Measurements from ENCODE around the gene CDY2B.
"Not testable (repeated sequence)": the region's sequence is repeated elsewhere in the genome, so short reads cannot be mapped to it uniquely, and the experiment has no call there.

The CDY2B gene, protein sequence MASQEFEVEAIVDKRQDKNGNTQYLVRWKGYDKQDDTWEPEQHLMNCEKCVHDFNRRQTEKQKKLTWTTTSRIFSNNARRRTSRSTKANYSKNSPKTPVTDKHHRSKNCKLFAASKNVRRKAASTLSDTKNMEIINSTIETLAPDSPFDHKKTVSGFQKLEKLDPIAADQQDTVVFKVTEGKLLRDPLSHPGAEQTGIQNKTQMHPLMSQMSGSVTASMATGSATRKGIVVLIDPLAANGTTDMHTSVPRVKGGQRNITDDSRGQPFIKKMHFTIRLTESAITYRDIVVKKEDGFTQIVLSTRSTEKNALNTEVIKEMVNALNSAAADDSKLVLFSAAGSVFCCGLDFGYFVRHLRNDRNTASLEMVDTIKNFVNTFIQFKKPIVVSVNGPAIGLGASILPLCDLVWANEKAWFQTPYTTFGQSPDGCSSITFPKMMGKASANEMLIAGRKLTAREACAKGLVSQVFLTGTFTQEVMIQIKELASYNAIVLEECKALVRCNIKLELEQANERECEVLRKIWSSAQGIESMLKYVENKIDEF

DNA sequence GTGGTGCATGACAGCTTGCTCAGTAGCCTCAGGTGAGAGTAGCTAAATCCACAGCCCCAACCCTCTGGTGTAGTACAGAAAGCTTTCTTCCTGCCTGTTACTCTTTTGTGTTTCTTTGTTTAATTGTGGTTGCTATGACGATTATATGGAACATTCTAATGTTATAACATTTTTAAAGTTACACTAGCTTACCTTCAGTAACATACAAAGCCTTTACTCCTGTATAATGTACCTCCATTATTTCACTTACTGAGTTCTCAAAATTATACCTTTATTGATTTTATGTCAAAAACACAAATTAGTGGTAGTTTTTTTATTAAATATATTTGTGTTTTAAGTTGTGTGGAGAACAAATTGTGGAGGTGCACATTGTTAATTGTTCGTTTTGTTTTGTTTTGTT lies at the start of gene CDY2B:
TSS of gene CDY2B (minus strand) at position 101 of the 400 bp plus-strand sequence. CDS start 328 bp downstream, outside the sequence.
- not testable (repeated sequence) for H3K4me3 ChIP-seq (ENCODE audit: low read depth, low read length); DNase-seq (ENCODE audit: low read depth)

DNA sequence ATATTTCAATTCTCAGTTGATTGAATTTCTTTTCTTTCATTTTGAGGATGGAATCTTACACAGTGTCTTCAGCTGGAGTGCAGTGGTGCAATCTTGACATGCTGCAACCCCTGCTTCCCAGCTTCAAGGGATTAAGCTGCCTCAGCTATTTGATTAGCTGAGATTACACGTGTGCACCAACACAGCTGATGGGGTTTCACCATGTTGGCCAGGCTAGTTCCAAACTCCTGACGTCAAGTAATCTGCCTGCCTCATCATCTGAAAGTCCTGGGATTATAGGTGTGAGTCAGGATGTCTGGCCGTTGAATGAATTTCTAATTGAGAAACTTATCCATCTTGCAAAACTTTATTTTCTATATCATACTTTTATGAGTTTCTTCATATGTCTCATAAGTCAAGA lies 28.0 kb upstream of the CDY2B start:
- DNase-seq (ENCODE audit: low read depth); H3K4me3 ChIP-seq (ENCODE audit: low read depth, low read length): not testable (repeated sequence)

DNA sequence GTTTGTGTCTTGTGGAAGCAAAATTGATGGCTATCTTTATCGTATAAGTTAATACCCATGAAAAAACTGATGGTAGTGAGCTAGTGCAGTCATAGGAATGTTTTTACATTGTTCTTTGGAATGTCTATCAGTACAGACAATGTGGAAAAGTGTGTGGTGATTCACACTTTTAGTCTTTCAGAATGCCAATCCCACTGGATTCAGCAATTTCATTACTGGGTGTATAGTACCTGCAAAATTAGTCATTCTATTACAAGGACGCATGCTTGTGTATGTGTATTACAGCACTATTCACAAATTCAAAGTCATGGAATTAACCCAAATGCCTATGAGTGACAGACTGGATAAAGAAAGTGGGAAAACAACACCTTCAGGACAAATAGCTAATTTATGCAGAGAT lies 27.3 kb upstream of the CDY2B start:
- DNase-seq (ENCODE audit: low read depth): not testable (repeated sequence)

DNA sequence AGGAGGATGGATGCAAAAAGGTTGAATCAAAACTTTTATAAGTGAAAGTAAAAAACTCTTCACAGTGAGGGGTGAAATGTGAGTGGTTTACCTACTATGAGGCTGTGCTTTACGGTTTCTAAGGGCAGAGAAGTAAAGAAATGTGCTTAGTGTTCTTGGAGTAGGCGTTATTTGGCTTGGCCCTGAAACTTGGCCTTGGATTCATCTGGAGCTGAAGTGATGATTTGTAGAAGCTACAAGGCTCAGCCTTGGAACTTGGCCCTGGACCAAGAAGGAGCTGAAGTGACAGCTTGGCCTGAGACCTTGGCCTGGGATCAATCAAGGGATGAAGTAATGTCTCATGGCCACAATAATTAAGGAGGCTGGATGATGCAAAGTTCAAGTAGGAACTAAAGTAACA lies 1.7 kb upstream of the CDY2B start:
- DNase-seq (ENCODE audit: low read depth); H3K4me3 ChIP-seq (ENCODE audit: low read depth, low read length): not testable (repeated sequence)

More for the DNA sequence above, 27.3 kb upstream of the CDY2B start:
- H3K4me3 ChIP-seq (ENCODE audit: low read depth, low read length): not testable (repeated sequence)

DNA sequence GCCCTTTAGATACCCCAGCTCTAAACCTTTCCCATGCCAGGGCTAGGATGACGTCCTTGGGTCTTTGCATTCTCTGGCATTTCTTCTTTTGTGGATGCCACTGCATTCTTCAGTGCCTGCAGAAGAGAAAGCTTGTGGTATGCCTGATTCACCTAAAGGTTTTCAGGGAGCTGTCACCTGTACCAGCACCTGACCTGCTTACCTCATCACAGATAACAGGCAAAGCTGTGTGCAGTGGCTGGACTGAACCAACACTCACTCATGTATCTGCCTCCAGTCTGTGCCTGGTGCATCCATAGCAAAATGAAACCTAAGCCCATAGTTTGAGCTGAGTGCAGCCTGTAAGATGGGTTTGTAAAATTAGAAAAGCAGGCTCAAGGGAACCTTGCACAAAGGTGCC lies 3.3 kb downstream of the CDY2B start:
- H3K4me3 ChIP-seq (ENCODE audit: low read depth, low read length); DNase-seq (ENCODE audit: low read depth): not testable (repeated sequence)

DNA sequence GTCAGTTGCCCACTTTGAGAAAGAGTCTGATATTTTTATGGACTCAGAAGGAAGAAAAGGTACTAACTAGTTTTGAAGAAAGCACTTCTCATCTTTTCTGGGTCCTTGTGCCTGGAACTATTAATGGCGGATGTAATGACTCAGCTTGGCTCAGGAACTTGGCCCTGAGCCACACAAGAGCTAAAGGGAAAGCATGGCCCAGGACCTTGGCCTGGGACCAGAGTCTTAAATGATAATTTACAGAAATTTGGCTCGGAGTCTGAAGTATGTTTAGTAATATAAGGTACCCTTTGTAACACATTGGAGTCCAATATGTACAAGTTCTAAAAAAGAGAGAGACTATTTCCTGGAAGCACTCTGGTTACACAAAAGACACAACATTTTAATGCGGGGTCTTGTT lies 4.6 kb downstream of the CDY2B start:
- DNase-seq (ENCODE audit: low read depth); H3K4me3 ChIP-seq (ENCODE audit: low read depth, low read length): not testable (repeated sequence)

DNA sequence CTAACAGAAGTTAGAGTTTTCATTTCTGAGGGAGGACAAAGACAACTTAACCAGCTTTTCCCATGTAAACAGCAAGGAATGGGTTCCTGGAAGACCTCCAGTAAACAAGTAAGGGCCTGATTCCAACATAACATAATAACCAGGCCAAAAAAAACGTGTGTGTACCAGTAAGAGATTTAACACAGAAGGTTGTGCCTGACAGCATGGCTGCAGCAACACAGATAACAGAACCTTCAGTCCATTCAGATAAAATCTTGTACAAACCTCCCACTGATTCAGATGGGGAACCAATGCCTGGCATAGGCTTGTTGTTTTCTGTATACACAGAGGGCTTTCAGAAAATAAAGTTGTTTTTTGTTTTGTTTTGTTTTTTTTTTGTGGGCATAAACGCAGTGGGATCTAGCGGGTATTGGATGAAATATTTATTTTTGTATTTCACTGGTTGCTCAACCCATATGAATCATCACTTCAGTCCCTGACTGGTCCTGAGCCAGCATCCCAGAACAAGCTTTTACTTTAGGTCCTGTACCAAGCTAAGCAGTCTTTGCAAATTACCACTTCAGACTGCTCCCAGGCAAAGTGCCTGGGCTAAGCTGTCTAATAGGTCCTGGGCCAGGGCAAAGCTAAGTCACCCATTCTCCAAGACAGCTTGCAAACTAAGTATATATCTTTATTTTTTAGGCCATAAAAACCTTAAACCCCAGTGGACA lies 8.7 kb downstream of the CDY2B start:
- not testable (repeated sequence) for DNase-seq (ENCODE audit: low read depth); H3K4me3 ChIP-seq (ENCODE audit: low read depth, low read length)

DNA sequence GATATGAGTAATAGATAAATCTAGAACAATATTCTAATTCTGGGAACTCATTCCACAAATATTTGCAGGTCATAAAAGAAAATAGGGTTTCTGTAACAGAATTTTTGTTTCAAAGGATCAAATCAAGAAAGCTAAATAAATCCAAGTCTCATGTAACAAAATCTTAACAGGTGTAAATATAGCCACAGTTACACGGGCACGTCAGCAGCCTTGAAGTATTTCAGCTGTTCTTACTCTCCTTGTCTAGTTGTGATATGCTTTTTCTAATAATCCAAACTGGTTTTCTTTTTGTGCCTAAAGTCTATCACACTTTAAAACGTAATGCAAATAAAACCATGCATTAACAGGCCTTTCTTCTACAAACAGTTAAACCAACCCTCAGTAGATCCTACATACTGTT lies 9.3 kb downstream of the CDY2B start:
- DNase-seq (ENCODE audit: low read depth); H3K4me3 ChIP-seq (ENCODE audit: low read depth, low read length): not testable (repeated sequence)

DNA sequence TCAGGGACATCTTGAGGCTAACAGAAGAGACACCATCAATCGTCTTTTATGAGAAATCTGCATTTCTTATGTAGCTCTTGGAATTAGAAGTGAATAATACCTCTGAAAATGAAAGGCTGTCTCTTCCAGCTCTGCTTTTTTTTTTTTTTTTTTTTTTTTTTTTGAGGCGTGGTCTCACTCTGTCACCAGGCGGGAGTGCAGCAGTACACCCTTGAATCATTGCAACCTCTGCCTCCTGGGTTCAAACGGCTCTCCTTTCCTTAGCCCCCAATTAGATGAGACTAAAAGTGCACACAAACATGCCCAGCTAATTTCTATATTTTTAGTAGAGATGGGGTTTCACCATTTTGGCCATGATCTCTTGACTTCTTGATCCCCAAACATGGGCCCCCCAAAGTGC lies 12.2 kb downstream of the CDY2B start:
- H3K4me3 ChIP-seq (ENCODE audit: low read depth, low read length); DNase-seq (ENCODE audit: low read depth): not testable (repeated sequence)

DNA sequence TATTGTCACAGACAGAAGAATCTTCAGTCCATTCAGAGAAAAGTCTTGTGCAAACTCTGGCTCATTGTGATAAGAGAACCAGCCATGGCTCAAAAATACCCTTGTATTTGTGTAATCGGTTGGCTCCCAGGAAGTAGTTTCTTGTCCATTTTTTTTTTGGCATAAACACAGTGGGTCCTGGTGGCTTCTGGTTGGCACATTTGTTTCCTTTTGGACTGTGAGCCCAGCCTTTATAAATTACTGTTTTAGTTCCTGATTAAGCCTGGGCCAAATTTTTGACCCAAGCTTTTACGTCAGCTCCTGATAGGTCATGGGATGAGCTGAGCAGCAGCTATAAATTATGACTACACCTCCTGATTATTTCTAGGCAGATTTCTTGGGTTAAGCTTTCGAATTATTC lies 19.4 kb downstream of the CDY2B start:
- DNase-seq (ENCODE audit: low read depth); H3K4me3 ChIP-seq (ENCODE audit: low read depth, low read length): not testable (repeated sequence)

DNA sequence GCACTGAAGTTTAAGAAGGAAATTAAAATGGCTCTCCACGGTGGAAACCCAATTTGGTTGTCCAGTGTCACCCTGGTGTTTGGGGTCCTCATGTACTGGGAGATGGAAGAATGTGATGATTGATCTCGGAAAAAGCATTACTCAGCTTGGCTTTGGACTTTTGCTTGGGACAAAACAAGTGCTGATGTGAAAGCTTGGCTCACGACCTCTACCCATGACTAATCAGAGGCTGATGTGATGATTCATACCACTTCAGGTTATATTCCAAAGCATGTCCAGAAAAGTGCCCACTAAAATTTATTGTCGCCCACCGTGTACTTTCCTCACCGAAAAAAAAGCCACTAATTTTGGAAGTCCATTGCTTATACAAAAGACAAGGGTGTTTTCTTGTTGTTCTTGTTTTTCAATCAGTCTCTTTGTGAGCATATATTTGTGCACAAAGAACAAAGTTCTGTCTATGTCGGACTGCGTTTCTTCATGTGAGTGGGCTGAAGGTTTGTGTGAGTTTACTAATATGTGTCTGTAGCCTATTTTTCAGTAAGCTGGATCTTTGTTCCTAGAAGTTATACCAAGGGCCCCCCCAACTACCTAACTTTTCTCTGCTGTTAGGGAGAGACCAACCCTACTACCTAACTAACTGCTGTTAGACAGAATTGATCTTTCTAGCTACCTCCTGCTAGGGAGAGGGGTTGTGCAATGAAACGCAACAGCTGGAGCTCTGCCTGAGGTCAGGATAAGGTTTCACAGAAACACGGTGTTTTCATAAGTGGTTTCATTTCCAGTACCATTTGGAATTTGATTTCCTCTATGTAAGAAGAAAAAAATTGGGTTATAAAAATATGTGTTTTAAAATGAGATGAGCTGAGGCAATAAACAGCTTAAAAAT lies 22.8 kb downstream of the CDY2B start:
- H3K4me3 ChIP-seq (ENCODE audit: low read depth, low read length); DNase-seq (ENCODE audit: low read depth): not testable (repeated sequence)

DNA sequence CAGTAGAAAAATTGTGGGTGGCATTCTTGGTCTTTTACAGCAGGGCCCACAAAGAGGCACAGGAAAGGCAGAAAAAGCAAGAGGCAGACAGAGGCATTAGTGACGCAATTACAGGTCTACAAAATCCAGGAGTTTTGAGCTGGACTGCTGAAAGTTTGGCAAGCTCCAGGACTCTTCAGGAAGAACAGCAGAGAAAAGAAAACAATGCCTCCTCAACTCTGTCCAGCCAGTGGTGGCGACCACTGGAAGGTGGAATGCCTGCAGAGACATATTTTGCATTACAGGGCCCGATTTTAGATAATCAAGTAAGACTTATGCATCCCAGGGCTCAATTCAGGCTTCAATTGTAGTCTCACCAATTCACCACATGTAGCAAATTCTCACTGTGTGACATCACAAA lies 23.5 kb downstream of the CDY2B start:
- DNase-seq (ENCODE audit: low read depth); H3K4me3 ChIP-seq (ENCODE audit: low read depth, low read length): not testable (repeated sequence)

DNA sequence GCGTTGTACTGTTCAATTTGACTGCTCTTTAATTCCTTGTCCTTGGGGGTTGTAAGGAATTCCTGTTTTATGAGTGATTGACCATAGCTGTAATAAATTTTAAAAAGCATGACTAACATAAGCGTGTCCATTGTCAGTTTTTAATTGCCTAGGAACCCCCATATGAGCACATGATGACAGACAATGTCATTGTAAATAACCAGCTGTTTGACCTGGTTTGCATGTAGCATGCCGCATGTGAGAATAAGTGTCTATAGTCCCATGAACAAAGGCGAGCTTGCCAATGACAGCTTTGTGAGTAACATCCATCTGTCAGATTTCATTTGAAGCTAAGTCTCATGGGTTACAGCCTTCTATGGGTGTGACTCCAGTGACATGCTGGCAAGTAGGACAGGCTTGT lies 30.9 kb downstream of the CDY2B start:
- DNase-seq (ENCODE audit: low read depth); H3K4me3 ChIP-seq (ENCODE audit: low read depth, low read length): not testable (repeated sequence)

DNA sequence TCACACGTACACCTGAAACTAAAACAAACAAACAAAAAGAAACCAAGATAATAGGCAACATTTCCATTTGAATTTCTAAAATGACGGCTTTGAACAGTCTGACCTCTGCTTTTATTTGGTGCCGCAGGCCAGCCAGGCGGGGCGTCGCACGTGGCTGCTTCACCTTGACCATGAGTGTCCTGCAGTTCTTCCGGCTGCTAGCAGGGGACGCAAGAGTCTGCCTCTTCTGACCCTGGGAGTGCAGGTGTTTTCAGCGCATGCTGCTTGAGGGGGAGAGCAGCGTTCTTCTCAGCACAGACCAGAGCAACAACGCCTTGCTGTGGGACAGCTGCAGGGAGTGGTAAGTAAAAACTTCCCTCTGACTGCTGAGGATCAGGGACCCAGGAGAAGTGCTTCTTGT lies 47.9 kb downstream of the CDY2B start:
- not testable (repeated sequence) for H3K4me3 ChIP-seq (ENCODE audit: low read depth, low read length)

More for the DNA sequence above, 47.9 kb downstream of the CDY2B start:
- DNase-seq (ENCODE audit: low read depth): not testable (repeated sequence)

Data from NB4 (cell line).